ENCODE data around the gene DBX1. TPM values are rescaled to one million over a fixed set of nuclear protein-coding genes. Genes with fewer than 3 reads are reported as not detected.

The DBX1 gene, protein sequence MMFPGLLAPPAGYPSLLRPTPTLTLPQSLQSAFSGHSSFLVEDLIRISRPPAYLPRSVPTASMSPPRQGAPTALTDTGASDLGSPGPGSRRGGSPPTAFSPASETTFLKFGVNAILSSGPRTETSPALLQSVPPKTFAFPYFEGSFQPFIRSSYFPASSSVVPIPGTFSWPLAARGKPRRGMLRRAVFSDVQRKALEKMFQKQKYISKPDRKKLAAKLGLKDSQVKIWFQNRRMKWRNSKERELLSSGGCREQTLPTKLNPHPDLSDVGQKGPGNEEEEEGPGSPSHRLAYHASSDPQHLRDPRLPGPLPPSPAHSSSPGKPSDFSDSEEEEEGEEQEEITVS
- not detected in 2 replicates for total RNA-seq

DNA sequence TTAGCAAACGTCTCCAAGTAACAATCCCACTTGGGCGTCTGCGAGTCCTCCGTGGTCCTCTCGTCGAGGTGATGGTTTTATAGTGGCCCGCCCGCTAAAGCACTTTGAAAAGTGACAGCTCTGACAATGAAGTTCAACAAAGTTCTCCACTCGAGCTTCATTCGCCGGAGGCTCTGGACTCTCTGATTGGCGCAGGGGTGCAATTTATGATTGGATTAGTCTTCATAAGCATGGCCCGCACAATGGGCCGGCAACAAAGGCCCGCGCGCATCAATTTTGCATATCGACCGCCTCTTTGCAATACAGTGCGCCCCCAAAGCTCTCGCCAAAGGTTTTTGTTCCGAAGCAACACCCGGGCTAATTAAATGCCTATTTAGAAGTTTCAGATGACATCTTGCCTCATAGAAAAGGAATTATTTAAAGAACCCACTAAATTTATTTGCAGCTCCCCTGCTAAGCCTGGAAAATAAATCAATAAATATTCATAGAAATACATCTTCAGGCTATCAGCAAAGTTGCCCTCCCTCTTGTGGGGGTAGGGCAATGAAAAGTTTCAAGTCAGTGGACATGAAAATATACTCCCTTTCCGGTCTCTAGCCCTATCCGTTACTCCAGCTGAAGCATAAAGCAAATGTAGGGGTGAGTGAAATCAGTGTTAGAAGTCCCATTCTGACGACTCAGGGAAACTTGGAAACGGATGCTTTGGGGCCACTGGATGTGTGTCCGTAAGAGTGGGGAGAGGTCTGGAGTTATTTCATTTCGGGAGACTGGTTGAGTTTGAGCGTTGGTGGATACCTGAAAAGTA, at the start of gene DBX1:
TSS of gene DBX1 (minus strand) at position 51 of the 805 bp plus-strand sequence. CDS start 151 bp downstream, outside the sequence.

Other genes with a start within 250 kb of the DBX1 start
- gene HTATIP2, start 203.2 kb upstream of the DBX1 start, total RNA-seq: 30.0 and 43.1 TPM in 2 replicates
- gene PRMT3, start 227.2 kb upstream of the DBX1 start, total RNA-seq: 12.4 and 12.9 TPM in 2 replicates

Data from cardiac ventricle fibroblast (primary cell).